Naive thymus-derived CD4-positive, alpha-beta T cell (primary cell): ENCODE measurements around the gene SETSIP. TPM values are rescaled to one million over a fixed set of nuclear protein-coding genes. Genes with fewer than 3 reads are reported as not detected.
"Not testable (repeated sequence)": the region's sequence is repeated elsewhere in the genome, so short reads cannot be mapped to it uniquely, and the experiment has no call there.

Experiments
- ATAC-seq: fragments of 150-1000 bp; cut with Tn5 transposase; 2 replicates; pipeline ENCODE4 v1.10.0; 2021; ENCODE audit warnings: mild to moderate bottlenecking, moderate library complexity
- CTCF ChIA-PET: fragments of 350-600 bp; sonication (Branson Sonifier 250); formaldehyde crosslinking; loops from one replicate; lab custom pipeline; 2021; ENCODE audit warnings: antibody characterized with exemption; lab: Charles Lee
- POLR2A ChIA-PET: fragments of 350-600 bp; sonication (Branson Sonifier 250); formaldehyde crosslinking; loops from one replicate; lab custom pipeline; 2021; ENCODE audit warnings: antibody characterized with exemption, inconsistent platforms; lab: Charles Lee
- DNase-seq, 9 donors: peaks; one replicate each; pipeline versions ENCODE4 v3.0.0 to v3.0.0-alpha.2; 2020 to 2022; ENCODE audit warnings: mixed read lengths in 1 of 9
- H3K27ac ChIP-seq: one replicate; pipeline ENCODE4 v1.7.0; 2013; ENCODE audit warnings: mild to moderate bottlenecking, low read depth, low read length, moderate library complexity
- H3K27me3 ChIP-seq, 2 donors: one replicate each; pipeline ENCODE4 v1.7.0; 2013; ENCODE audit warnings: low read length in 2 of 2, mild to moderate bottlenecking in 2 of 2, moderate library complexity in 2 of 2; ENCODE audit not compliant: control insufficient read depth in 2 of 2, insufficient read depth in 2 of 2
- H3K36me3 ChIP-seq, 3 experiments: 1 replicate in 2 of 3; 2 replicates in 1 of 3; pipeline ENCODE4 v1.7.0; 2013; ENCODE audit warnings: low read length in 3 of 3, mild to moderate bottlenecking in 3 of 3, moderate library complexity in 1 of 3; ENCODE audit not compliant: insufficient read depth in 3 of 3, control insufficient read depth in 2 of 3
- H3K4me1 ChIP-seq, 2 donors: one replicate each; pipeline ENCODE4 v1.7.0; 2013; ENCODE audit warnings: low read length in 2 of 2, mild to moderate bottlenecking in 2 of 2, moderate library complexity in 1 of 2; ENCODE audit not compliant: control insufficient read depth in 2 of 2, insufficient read depth in 2 of 2
- H3K4me3 ChIP-seq: 2 replicates; pipeline ENCODE4 v1.7.0; 2013; ENCODE audit warnings: mild to moderate bottlenecking, low read length
- H3K9me3 ChIP-seq, 3 experiments: 1 replicate in 2 of 3; 2 replicates in 1 of 3; pipeline ENCODE4 v1.7.0; 2013; ENCODE audit warnings: low read length in 3 of 3; ENCODE audit not compliant: control insufficient read depth in 2 of 3
- H3K27ac Mint-ChIP-seq, 9 donors: one replicate each; pipeline ENCODE4 v1.8.0; 2020 to 2022; ENCODE audit warnings: mixed read lengths in 9 of 9, mild to moderate bottlenecking in 8 of 9, moderate library complexity in 5 of 9, inconsistent platforms in 2 of 9
- H3K27me3 Mint-ChIP-seq, 5 donors: one replicate each; pipeline ENCODE4 v1.8.0; 2021 to 2022; ENCODE audit warnings: mixed read lengths in 5 of 5, mild to moderate bottlenecking in 1 of 5
- H3K36me3 Mint-ChIP-seq, 5 donors: one replicate each; pipeline ENCODE4 v1.8.0; 2020 to 2022; ENCODE audit warnings: mixed read lengths in 5 of 5, mild to moderate bottlenecking in 3 of 5, inconsistent platforms in 1 of 5
- H3K4me1 Mint-ChIP-seq, 7 donors: one replicate each; pipeline ENCODE4 v1.8.0; 2020 to 2022; ENCODE audit warnings: mixed read lengths in 7 of 7, mild to moderate bottlenecking in 3 of 7, inconsistent platforms in 1 of 7
- H3K4me3 Mint-ChIP-seq, 10 donors: one replicate each; pipeline ENCODE4 v1.8.0; 2020 to 2022; ENCODE audit warnings: mild to moderate bottlenecking in 10 of 10, mixed read lengths in 10 of 10, moderate library complexity in 6 of 10, inconsistent platforms in 2 of 10
- H3K9me3 Mint-ChIP-seq, 11 donors: one replicate each; pipeline ENCODE4 v1.8.0; 2020 to 2022; ENCODE audit warnings: mixed read lengths in 11 of 11, mild to moderate bottlenecking in 4 of 11, inconsistent platforms in 1 of 11, moderate library complexity in 1 of 11
- intact Hi-C, 2 donors: fragments of 100-400 bp; cut with micrococcal nuclease; formaldehyde crosslinking; loops; one replicate each; pipeline ENCODE4 v1.15.1; 2023
- polyA plus RNA-seq, 2 donors: library from polyadenylated mRNA; unstranded; fragments of 300-500 nt; fragmentation: Illumina TruSeq; gene quantifications; one replicate each; pipeline ENCODE4 v1.2.3, GENCODE V29; 2021
- total RNA-seq, 6 experiments: library from RNA in 5 of 6; stranded (reverse) in 5 of 6; gene quantifications; 1 replicate in 5 of 6; 2 replicates in 1 of 6; pipeline ENCODE4 v1.2.3 and lab custom pipeline; 2021 to 2026

Gene SETSIP
- total and polyA plus RNA-seq, 7 experiments from 2014 or later: not detected

- intact Hi-C loops: loop anchor here (2.0 to 5.0 kb wide), 9 partner anchors 49 to 1058 kb away; partner anchors contain the start of genes CDC7 (in 2 of the 2), GFI1 (in 1 of the 2), RPL5 (in 1 of the 2) and ZNF644 (in 1 of the 2)
- Mint-ChIP-seq H3K27ac (peak overlapping the region in 8 of 9 donors; percentile 53 to 97 (median 94)), H3K9me3 (peaks cover 0 to 14% (median 7%) of the 10 kb centered on the region in 11 donors), H3K36me3 (peaks cover 0 to 22% (median 9%) of the 10 kb centered on the region in 5 donors), H3K27me3 (no peaks in the 10 kb centered on the region), H3K4me3 (peak overlapping the region; percentile 84 to 99 (median 98)), H3K4me1 (peaks cover 5 to 36% (median 29%) of the 10 kb centered on the region in 7 donors)
- peak overlapping the region; percentile 74 for H3K27ac ChIP-seq
- peak overlapping the region; percentile 79 for H3K4me3 ChIP-seq
- POLR2A ChIA-PET: interaction anchor here (0.6 to 1.8 kb wide), 6 partner anchors 9 to 499 kb away, joined by 3 to 9 read pairs (median 4); no protein-coding TSS in a partner anchor
- H3K27me3 ChIP-seq: no peaks in the 10 kb centered on the region
- H3K9me3 ChIP-seq: peaks cover 0 to 6% (median 0%) of the 10 kb centered on the region in 3 experiments
- CTCF ChIA-PET: interaction anchor here (0.5 to 1.1 kb wide), 4 partner anchors 26 to 925 kb away, joined by 3 to 5 read pairs (median 4); no protein-coding TSS in a partner anchor
- H3K4me1 ChIP-seq: peaks cover 0 to 3% of the 10 kb centered on the region in 2 donors
- no peaks in the 10 kb centered on the region for H3K36me3 ChIP-seq
- ATAC-seq (no peak), DNase-seq (peak in 1 of 9 donors; percentile 2)
Observed at GRCh38 chr1:92081031-92081430, 5.8 kb upstream of the SETSIP start.

GRCh38 chr1:92080128-92080985 lies 5.1 kb upstream of the SETSIP start, which contains the start of gene BTBD8:
TSS of gene BTBD8 (plus strand) at chr1:92080345. CDS start at chr1:92080572, 227 bp downstream.
- peak within 1 kb of the TSS; percentile 79 for H3K4me3 ChIP-seq
- peak within 1 kb of the TSS; percentile 85 to 97 (median 93) for H3K27ac Mint-ChIP-seq
- peak within 1 kb of the TSS; percentile 74 for H3K27ac ChIP-seq
- DNase-seq (peak; percentile 67 to 87 (median 85)), ATAC-seq (peak; percentile 98)
- peaks cover 0 to 10% (median 3%) of the 10 kb centered on the region in 11 donors for H3K9me3 Mint-ChIP-seq
- H3K27me3 Mint-ChIP-seq: no peaks in the 10 kb centered on the region
- intact Hi-C loops: loop anchor here (1.0 to 5.0 kb wide), 12 partner anchors 48 to 1058 kb away; partner anchors contain the start of genes CDC7 (in 2 of the 2), GFI1 (in 1 of the 2), GLMN (in 1 of the 2) and RPL5 (in 1 of the 2)
- ChIA-PET POLR2A (interaction anchor here (0.6 to 1.8 kb wide), 6 partner anchors 8 to 500 kb away, joined by 3 to 9 read pairs (median 4); no protein-coding TSS in a partner anchor), CTCF (interaction anchor here (0.5 to 1.1 kb wide), 3 partner anchors 83 to 924 kb away, joined by 3 to 5 read pairs (median 3); no protein-coding TSS in a partner anchor)
- H3K36me3 ChIP-seq: no peaks in the 10 kb centered on the region
- H3K4me1 Mint-ChIP-seq: peaks cover 5 to 36% (median 29%) of the 10 kb centered on the region in 7 donors
- H3K4me1 ChIP-seq: peaks cover 0 to 3% of the 10 kb centered on the region in 2 donors
- no peaks in the 10 kb centered on the region for H3K9me3 ChIP-seq
- H3K4me3 Mint-ChIP-seq: peak within 1 kb of the TSS; percentile 87 to 99 (median 98)
- peaks cover 0 to 16% (median 4%) of the 10 kb centered on the region in 5 donors for H3K36me3 Mint-ChIP-seq
- H3K27me3 ChIP-seq: no peaks in the 10 kb centered on the region

- no peaks in the 10 kb centered on the region for H3K36me3 ChIP-seq
- H3K36me3 Mint-ChIP-seq: peaks cover 0 to 8% (median 2%) of the 10 kb centered on the region in 5 donors
- H3K4me3 ChIP-seq: peak overlapping the region; percentile 79
- ChIA-PET POLR2A (no interaction called here), CTCF (no interaction called here)
- peaks cover 0 to 3% of the 10 kb centered on the region in 2 donors for H3K4me1 ChIP-seq
- ATAC-seq: no peak
- H3K9me3 Mint-ChIP-seq: peaks cover 0 to 3% (median 0%) of the 10 kb centered on the region in 11 donors
- H3K27ac Mint-ChIP-seq: peak overlapping the region in 5 of 9 donors; percentile 85 to 97 (median 93)
- H3K27me3 Mint-ChIP-seq: peaks cover 0 to 1% (median 0%) of the 10 kb centered on the region in 5 donors
- intact Hi-C loops: no loop called here
- H3K27ac ChIP-seq: peak overlapping the region; percentile 74
- peaks cover 5 to 36% (median 29%) of the 10 kb centered on the region in 7 donors for H3K4me1 Mint-ChIP-seq
- no peaks in the 10 kb centered on the region for H3K27me3 ChIP-seq
- H3K9me3 ChIP-seq: no peaks in the 10 kb centered on the region
- peak in 1 of 9 donors; percentile 0 for DNase-seq
- peak overlapping the region in 7 of 10 donors; percentile 87 to 99 (median 98) for H3K4me3 Mint-ChIP-seq
Observed at GRCh38 chr1:92079441-92079840, 4.2 kb upstream of the SETSIP start.

- H3K27me3 ChIP-seq, H3K9me3 Mint-ChIP-seq, H3K9me3 ChIP-seq, H3K4me1 ChIP-seq, ATAC-seq, H3K36me3 ChIP-seq, H3K36me3 Mint-ChIP-seq, CTCF ChIA-PET, POLR2A ChIA-PET, H3K27ac ChIP-seq, DNase-seq, intact Hi-C loops, H3K4me3 ChIP-seq, H3K27me3 Mint-ChIP-seq, H3K4me3 Mint-ChIP-seq: not testable (repeated sequence)
- Mint-ChIP-seq H3K27ac (peak overlapping the region in 2 of 9 donors; percentile 35 to 71), H3K4me1 (peaks cover 5 to 25% (median 16%) of the 10 kb centered on the region in 7 donors)
Observed at GRCh38 chr1:92078077-92078476, 2.9 kb upstream of the SETSIP start.

GRCh38 chr1:92076363-92076762 lies 1.2 kb upstream of the SETSIP start:
- Mint-ChIP-seq H3K36me3 (no peaks in the 10 kb centered on the region), H3K9me3 (no peaks in the 10 kb centered on the region), H3K27me3 (peaks cover 0 to 10% (median 0%) of the 10 kb centered on the region in 5 donors), H3K4me1 (peaks cover 0 to 12% (median 5%) of the 10 kb centered on the region in 7 donors), H3K27ac (no peak overlapping the region), H3K4me3 (no peak overlapping the region)
- DNase-seq (no peak), ATAC-seq (no peak)
- Histone ChIP-seq H3K27me3 (no peaks in the 10 kb centered on the region), H3K4me1 (peaks cover 0 to 3% of the 10 kb centered on the region in 2 donors), H3K27ac (no peak overlapping the region), H3K9me3 (no peaks in the 10 kb centered on the region), H3K36me3 (no peaks in the 10 kb centered on the region), H3K4me3 (no peak overlapping the region)
- POLR2A ChIA-PET: no interaction called here
- CTCF ChIA-PET: no interaction called here
- intact Hi-C loops: no loop called here

- H3K4me3 Mint-ChIP-seq, CTCF ChIA-PET, intact Hi-C loops, H3K27me3 Mint-ChIP-seq, H3K9me3 Mint-ChIP-seq, ATAC-seq, H3K27ac ChIP-seq, H3K4me1 Mint-ChIP-seq, H3K4me1 ChIP-seq, H3K9me3 ChIP-seq, H3K4me3 ChIP-seq, H3K27me3 ChIP-seq, H3K27ac Mint-ChIP-seq, H3K36me3 Mint-ChIP-seq, H3K36me3 ChIP-seq, DNase-seq, POLR2A ChIA-PET: not testable (repeated sequence)
Observed at GRCh38 chr1:92074446-92074845, 765 bp downstream of the SETSIP start.
